GM10266 (cell line): ENCODE data around the gene EIF1AD.

Experiments
- DNase-seq: peaks from one replicate; pipeline ENCODE4 v3.0.0; 2012; ENCODE audit errors: extremely low spot score
- CTCF ChIP-seq: IDR thresholded peaks from 2 replicates; pipeline ENCODE4 v1.5.1; 2012; ENCODE audit warnings: mild to moderate bottlenecking, low read depth; ENCODE audit not compliant: control insufficient read depth, insufficient read depth; ENCODE audit errors: missing control alignments

The EIF1AD gene, protein sequence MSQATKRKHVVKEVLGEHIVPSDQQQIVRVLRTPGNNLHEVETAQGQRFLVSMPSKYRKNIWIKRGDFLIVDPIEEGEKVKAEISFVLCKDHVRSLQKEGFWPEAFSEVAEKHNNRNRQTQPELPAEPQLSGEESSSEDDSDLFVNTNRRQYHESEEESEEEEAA

GRCh38 chr11:66001942-66002647 is at the start of gene EIF1AD, which contains the start of gene BANF1:
Gene EIF1AD, minus strand, starts transcription at chr11:66002157. Its CDS starts 1,768 bp downstream, at chr11:66000389.
Gene BANF1, plus strand, starts transcription at chr11:66002503. Its CDS starts 748 bp downstream, at chr11:66003251.
- DNase-seq: peak; percentile 94
- peak; percentile 2 for TF ChIP-seq CTCF

DNA sequence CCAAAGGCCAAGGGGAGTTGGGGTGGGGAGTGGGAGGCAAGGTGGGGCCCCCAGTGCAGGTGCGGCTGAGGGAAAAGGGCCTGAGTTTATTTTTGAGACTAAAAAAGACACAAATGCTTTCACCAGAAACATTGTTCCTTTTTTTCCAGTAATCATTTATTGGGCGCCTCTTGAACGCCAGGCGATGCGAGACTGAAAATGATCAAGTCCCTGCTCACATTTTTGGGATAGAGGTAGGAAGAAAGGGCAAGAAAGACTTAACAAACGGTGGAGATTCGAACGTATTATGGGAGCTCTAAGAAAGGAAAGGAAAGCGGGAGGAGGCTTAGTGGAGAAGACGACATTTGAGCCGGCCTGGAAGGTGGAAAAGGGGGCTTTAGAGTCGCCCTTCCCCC is 49.4 kb upstream of the EIF1AD start:
- no peak for TF ChIP-seq CTCF
- no peak for DNase-seq

DNA sequence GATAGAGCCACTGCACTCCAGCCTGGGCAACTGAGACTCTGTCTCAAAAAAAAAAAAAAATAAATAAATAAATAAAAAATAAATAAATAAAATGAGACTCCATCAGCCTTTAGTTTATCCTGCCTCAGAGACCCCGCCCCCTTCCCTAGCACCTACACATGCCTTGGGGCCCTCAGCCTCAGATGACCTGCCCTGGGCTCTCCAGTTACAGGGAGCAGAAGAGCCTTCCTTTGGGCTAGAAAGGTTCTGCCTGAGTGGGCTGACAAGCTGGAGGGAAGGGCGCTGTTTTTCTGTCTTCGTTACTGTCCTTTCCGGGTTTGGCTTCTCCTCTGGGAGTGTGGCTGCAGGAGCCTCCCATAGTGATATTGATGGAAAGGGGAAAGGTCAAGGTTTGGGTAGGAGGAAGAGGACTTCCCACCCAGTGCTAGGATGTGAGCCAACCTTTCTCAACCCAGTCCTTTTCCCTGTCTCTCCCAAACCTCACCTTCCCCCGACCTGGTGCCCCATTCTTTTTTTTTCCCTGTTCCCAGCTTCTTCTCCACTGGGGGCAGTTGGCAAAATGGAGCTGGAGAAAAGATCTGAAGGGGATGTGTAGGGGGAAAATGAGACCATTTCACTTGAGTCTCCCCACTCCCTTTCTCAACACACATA is 48.7 kb upstream of the EIF1AD start:
- TF ChIP-seq CTCF: no peak
- no peak for DNase-seq

DNA sequence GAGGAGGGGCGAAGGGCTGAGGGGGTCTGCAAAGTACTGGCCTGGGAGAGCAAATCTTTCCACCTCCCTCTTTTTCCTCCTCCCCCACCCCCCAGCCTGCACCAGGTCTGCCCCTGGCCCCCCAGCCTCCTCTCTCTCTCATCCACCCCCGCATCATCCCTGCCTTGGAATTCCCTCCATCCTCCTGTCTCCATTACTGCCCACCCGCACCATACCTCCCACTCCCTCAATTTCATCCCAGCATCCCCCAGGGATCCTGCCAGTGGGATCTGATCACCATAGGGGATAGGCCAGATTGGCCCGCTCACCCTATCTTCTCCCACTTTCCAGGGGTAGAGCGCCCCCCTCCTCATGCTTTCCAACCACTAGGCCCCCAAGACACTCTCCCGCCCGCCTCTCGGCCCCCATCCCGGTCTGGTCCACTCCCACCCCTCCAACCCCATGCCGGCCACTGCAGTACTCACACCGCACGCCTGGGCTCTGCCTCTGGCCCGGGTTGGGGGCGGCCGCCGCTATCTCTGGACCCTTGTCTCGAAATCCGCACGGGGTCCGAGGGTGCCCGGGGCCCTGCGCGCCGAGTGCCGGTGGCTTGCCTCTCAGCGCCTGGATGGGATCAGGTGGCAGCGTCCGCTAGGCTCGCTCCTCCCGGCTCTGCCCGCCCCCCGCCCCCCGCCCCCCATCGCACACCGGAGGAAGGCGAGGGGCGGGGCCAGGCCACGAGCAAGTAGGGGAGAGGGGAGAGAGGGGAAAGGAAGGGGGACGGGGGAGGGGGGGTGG is 46.8 kb upstream of the EIF1AD start, which contains the start of gene GAL3ST3:
Gene GAL3ST3, minus strand, starts transcription at position 615 of the 777 bp plus-strand sequence. CDS start 3,746 bp downstream, outside the sequence.
- TF ChIP-seq CTCF: no peak
- no peak for DNase-seq

GRCh38 chr11:66047541-66048365 is 45.8 kb upstream of the EIF1AD start:
- DNase-seq: no peak
- no peak for TF ChIP-seq CTCF

- no peak for TF ChIP-seq CTCF
- no peak for DNase-seq
Observed at GRCh38 chr11:66046901-66047300, 44.9 kb upstream of the EIF1AD start.
